Activated naive CD4-positive, alpha-beta T cell treated with anti-CD3 and anti-CD28 coated beads, Interleukin-2, amount 50 U/mL, for 24 hours (primary cell): ENCODE results near the gene PTGS2.
A peak's percentile ranks its signal among the peaks of the same experiment; 100 is the strongest.
"Not testable (repeated sequence)": the region's sequence is repeated elsewhere in the genome, so short reads cannot be mapped to it uniquely, and the experiment has no call there.

Experiments
- H3K27ac Mint-ChIP-seq: one replicate; pipeline ENCODE4 v1.8.0; 2021; ENCODE audit warnings: mild to moderate bottlenecking, mixed read lengths
- H3K27me3 Mint-ChIP-seq: one replicate; pipeline ENCODE4 v1.8.0; 2021; ENCODE audit warnings: mixed read lengths
- H3K36me3 Mint-ChIP-seq: one replicate; pipeline ENCODE4 v1.8.0; 2021; ENCODE audit warnings: mixed read lengths
- H3K4me1 Mint-ChIP-seq: one replicate; pipeline ENCODE4 v1.8.0; 2021; ENCODE audit warnings: mixed read lengths
- H3K4me3 Mint-ChIP-seq: one replicate; pipeline ENCODE4 v1.8.0; 2021; ENCODE audit warnings: mild to moderate bottlenecking, mixed read lengths
- H3K9me3 Mint-ChIP-seq: one replicate; pipeline ENCODE4 v1.8.0; 2021; ENCODE audit warnings: mixed read lengths

The PTGS2 gene

GRCh38 chr1:186679924-186680244, 339 bp downstream of the PTGS2 start:
- no peak overlapping the region for H3K27ac Mint-ChIP-seq
- H3K4me3 Mint-ChIP-seq, result peak overlapping the region; percentile 76
- H3K4me1 Mint-ChIP-seq, result peaks cover 17% of the 10 kb centered on the region
- H3K9me3 Mint-ChIP-seq, result no peaks in the 10 kb centered on the region
- peaks cover 52% of the 10 kb centered on the region for H3K27me3 Mint-ChIP-seq
- H3K36me3 Mint-ChIP-seq, result no peaks in the 10 kb centered on the region

DNA sequence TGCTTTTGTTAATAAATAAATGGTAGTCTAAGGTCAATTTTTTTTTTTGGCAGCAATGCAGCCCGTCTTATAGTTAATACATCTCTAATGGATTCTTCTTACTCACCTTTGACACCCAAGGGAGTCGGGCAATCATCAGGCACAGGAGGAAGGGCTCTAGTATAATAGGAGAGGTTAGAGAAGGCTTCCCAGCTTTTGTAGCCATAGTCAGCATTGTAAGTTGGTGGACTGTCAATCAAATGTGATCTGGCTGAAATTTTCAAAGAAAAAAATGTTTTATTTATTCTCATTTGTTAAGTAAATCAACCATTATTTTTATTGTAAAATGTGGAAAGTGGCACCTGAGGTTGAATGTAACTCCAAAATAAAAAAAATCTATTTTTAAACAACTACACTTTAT, 2.1 kb downstream of the PTGS2 start:
- no peak overlapping the region for H3K4me3 Mint-ChIP-seq
- H3K9me3 Mint-ChIP-seq, result no peaks in the 10 kb centered on the region
- no peak overlapping the region for H3K27ac Mint-ChIP-seq
- no peaks in the 10 kb centered on the region for H3K36me3 Mint-ChIP-seq
- peaks cover 43% of the 10 kb centered on the region for H3K27me3 Mint-ChIP-seq
- peaks cover 17% of the 10 kb centered on the region for H3K4me1 Mint-ChIP-seq

DNA sequence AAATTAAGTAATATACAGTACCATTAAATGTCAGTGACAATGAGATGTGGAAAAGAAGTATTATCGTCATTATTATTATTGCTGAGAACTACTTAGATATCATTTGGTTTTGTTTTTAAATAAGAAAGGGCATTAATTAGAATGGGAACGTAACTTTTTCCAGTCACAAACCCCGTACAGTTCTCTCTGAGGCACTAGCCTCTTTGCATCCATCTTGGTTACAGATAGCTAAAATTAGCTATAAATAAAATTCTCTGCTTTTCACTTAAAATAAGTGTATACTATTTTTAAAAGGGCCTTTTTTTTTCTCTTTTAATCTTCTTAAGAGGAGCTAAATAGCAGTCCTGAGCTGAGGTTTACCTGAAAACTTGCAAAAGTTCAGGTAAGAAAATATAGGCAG, 7.6 kb downstream of the PTGS2 start:
- H3K4me3 Mint-ChIP-seq, result no peak overlapping the region
- no peaks in the 10 kb centered on the region for H3K9me3 Mint-ChIP-seq
- no peak overlapping the region for H3K27ac Mint-ChIP-seq
- H3K36me3 Mint-ChIP-seq, result no peaks in the 10 kb centered on the region
- peaks cover 6% of the 10 kb centered on the region for H3K27me3 Mint-ChIP-seq
- no peaks in the 10 kb centered on the region for H3K4me1 Mint-ChIP-seq

- H3K27ac Mint-ChIP-seq, result no peak overlapping the region
- H3K27me3 Mint-ChIP-seq, result peaks cover 4% of the 10 kb centered on the region
- no peaks in the 10 kb centered on the region for H3K4me1 Mint-ChIP-seq
- H3K9me3 Mint-ChIP-seq, result no peaks in the 10 kb centered on the region
- H3K4me3 Mint-ChIP-seq, result no peak overlapping the region
- no peaks in the 10 kb centered on the region for H3K36me3 Mint-ChIP-seq
Observed at GRCh38 chr1:186672131-186672530, 8.1 kb downstream of the PTGS2 start.

- Mint-ChIP-seq H3K27ac (no peak overlapping the region), H3K4me1 (no peaks in the 10 kb centered on the region), H3K36me3 (no peaks in the 10 kb centered on the region), H3K27me3 (peaks cover 3% of the 10 kb centered on the region), H3K9me3 (no peaks in the 10 kb centered on the region), H3K4me3 (no peak overlapping the region)
Observed at GRCh38 chr1:186671136-186671825, 8.9 kb downstream of the PTGS2 start.

- Mint-ChIP-seq H3K4me1 (no peaks in the 10 kb centered on the region), H3K27me3 (no peaks in the 10 kb centered on the region), H3K27ac (no peak overlapping the region), H3K36me3 (no peaks in the 10 kb centered on the region), H3K4me3 (no peak overlapping the region), H3K9me3 (no peaks in the 10 kb centered on the region)
Observed at GRCh38 chr1:186670297-186671135, 9.7 kb downstream of the PTGS2 start.

- H3K4me3 Mint-ChIP-seq, H3K36me3 Mint-ChIP-seq, H3K4me1 Mint-ChIP-seq, H3K9me3 Mint-ChIP-seq, H3K27me3 Mint-ChIP-seq, H3K27ac Mint-ChIP-seq: not testable (repeated sequence)
Observed at GRCh38 chr1:186669784-186670183, 10.4 kb downstream of the PTGS2 start.

DNA sequence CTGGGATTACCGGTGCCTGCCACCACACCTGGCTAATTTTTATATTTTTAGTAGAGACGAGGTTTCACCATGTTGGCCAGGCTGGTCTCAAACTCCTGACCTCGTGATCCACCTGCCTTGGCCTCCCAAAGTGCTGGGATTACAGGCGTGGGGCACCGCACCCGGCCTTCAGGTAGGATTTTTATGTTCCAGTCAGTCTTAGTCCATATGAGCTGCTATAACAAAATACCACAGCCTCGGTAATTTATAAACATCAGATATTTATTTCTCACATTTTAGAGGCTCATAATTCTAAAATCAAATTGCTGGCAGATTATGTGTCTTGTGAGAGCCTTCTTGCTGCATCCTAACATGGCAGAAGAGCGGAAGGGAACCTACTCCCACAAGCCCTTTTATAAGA, 16.0 kb downstream of the PTGS2 start:
- H3K9me3 Mint-ChIP-seq, H3K4me3 Mint-ChIP-seq, H3K4me1 Mint-ChIP-seq, H3K36me3 Mint-ChIP-seq, H3K27me3 Mint-ChIP-seq, H3K27ac Mint-ChIP-seq: not testable (repeated sequence)

- peaks cover 6% of the 10 kb centered on the region for H3K9me3 Mint-ChIP-seq
- peaks cover 3% of the 10 kb centered on the region for H3K36me3 Mint-ChIP-seq
- no peaks in the 10 kb centered on the region for H3K4me1 Mint-ChIP-seq
- H3K4me3 Mint-ChIP-seq, result no peak overlapping the region
- H3K27ac Mint-ChIP-seq, result no peak overlapping the region
- no peaks in the 10 kb centered on the region for H3K27me3 Mint-ChIP-seq
Observed at GRCh38 chr1:186662752-186663151, 17.5 kb downstream of the PTGS2 start.

- H3K4me3 Mint-ChIP-seq, result no peak overlapping the region
- H3K27ac Mint-ChIP-seq, result no peak overlapping the region
- no peaks in the 10 kb centered on the region for H3K4me1 Mint-ChIP-seq
- H3K9me3 Mint-ChIP-seq, result peaks cover 6% of the 10 kb centered on the region
- peaks cover 1% of the 10 kb centered on the region for H3K27me3 Mint-ChIP-seq
- peaks cover 3% of the 10 kb centered on the region for H3K36me3 Mint-ChIP-seq
Observed at GRCh38 chr1:186659890-186660341, 20.3 kb downstream of the PTGS2 start.

GRCh38 chr1:186658999-186659398, 21.2 kb downstream of the PTGS2 start:
- peaks cover 3% of the 10 kb centered on the region for H3K36me3 Mint-ChIP-seq
- no peaks in the 10 kb centered on the region for H3K4me1 Mint-ChIP-seq
- peaks cover 4% of the 10 kb centered on the region for H3K27me3 Mint-ChIP-seq
- H3K4me3 Mint-ChIP-seq, result no peak overlapping the region
- peaks cover 6% of the 10 kb centered on the region for H3K9me3 Mint-ChIP-seq
- no peak overlapping the region for H3K27ac Mint-ChIP-seq

DNA sequence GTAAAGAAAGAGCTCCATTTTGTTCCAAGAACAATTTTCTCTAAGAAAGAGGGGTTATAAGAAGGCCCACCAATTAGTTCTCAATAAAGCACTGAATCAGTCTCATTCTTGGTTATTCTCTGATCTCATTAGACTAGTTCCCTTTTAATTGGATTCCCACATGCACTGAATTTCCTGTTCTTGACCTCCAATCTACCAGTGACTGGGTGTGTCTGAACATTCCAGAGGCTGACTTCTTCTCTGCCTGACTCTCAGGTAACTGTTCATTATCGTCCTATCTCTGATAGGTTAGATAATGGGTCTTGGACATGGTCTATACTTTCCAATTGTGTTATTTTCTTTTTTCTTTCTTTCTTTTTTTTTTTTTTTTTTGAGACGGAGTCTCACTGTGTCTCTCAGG, 22.7 kb downstream of the PTGS2 start:
- no peaks in the 10 kb centered on the region for H3K4me1 Mint-ChIP-seq
- H3K27ac Mint-ChIP-seq, result no peak overlapping the region

DNA sequence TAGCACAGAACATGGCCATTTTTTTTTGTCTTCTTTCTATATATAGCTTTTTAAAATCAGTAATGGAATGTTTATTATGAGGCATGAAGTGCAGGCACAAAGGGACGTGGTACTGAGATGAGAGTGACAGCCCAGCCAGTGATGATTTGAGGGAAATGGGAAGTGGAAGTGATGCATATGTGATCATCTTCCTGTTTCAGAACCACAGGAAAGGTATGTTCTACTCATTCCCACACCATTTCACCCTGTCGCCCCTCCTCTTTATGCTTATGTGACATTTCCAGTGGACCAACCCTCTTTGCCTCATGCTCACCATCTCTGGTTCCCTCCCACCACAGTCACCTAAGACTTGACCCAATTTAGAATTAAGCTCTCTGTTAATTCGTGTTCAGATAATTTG, 24.3 kb downstream of the PTGS2 start:
- Mint-ChIP-seq H3K36me3 (no peaks in the 10 kb centered on the region), H3K4me1 (no peaks in the 10 kb centered on the region), H3K27me3 (peaks cover 11% of the 10 kb centered on the region), H3K4me3 (no peak overlapping the region), H3K27ac (no peak overlapping the region), H3K9me3 (no peaks in the 10 kb centered on the region)

More for the DNA sequence above, 22.7 kb downstream of the PTGS2 start:
- no peak overlapping the region for H3K4me3 Mint-ChIP-seq
- no peaks in the 10 kb centered on the region for H3K9me3 Mint-ChIP-seq
- H3K36me3 Mint-ChIP-seq, result no peaks in the 10 kb centered on the region
- H3K27me3 Mint-ChIP-seq, result peaks cover 11% of the 10 kb centered on the region

GRCh38 chr1:186654741-186655140, 25.5 kb downstream of the PTGS2 start:
- Mint-ChIP-seq H3K4me3 (no peak overlapping the region), H3K27ac (no peak overlapping the region), H3K36me3 (no peaks in the 10 kb centered on the region), H3K4me1 (no peaks in the 10 kb centered on the region), H3K27me3 (peaks cover 11% of the 10 kb centered on the region), H3K9me3 (no peaks in the 10 kb centered on the region)

DNA sequence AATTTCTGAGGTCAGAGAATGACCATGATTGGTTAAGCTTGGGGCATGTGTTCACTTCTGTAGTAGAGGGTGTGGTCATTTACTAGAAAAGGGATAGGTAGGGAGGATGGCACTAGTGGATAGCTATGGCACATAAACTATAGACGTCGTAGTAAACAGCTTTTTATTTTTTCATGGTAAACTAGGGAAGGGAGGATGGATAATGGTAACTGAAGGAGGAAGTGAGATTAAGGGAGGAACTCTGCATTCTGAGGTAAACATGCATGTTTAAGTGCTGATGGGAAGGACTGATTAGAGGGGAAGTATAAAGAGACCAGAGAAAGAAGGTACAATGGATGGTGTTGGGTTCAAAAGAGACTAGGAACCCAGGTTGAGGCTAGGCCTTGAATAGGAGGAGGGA, 26.9 kb downstream of the PTGS2 start:
- Mint-ChIP-seq H3K4me1 (no peaks in the 10 kb centered on the region), H3K27me3 (peaks cover 11% of the 10 kb centered on the region), H3K9me3 (no peaks in the 10 kb centered on the region), H3K27ac (no peak overlapping the region), H3K4me3 (no peak overlapping the region), H3K36me3 (no peaks in the 10 kb centered on the region)

GRCh38 chr1:186648613-186649012, 31.6 kb downstream of the PTGS2 start:
- H3K36me3 Mint-ChIP-seq, result no peaks in the 10 kb centered on the region
- no peaks in the 10 kb centered on the region for H3K4me1 Mint-ChIP-seq
- H3K27ac Mint-ChIP-seq, result no peak overlapping the region
- H3K4me3 Mint-ChIP-seq, result no peak overlapping the region
- H3K27me3 Mint-ChIP-seq, result peaks cover 8% of the 10 kb centered on the region
- no peaks in the 10 kb centered on the region for H3K9me3 Mint-ChIP-seq
